ENCODE measurements around the gene HAGH. TPM values are rescaled to one million over a fixed set of nuclear protein-coding genes. Genes with fewer than 3 reads are reported as not detected.

The HAGH gene
- total and polyA plus RNA-seq, 4 donors, result 51.2 to 99.7 (median 80.2) TPM

- 90 to 93% methylated on average over 22 of the region's 22 CpGs for WGBS, 2 donors
- Histone ChIP-seq H3K4me3 (no peak overlapping the region), H3K27ac (ENCODE audit: low read depth in 1 of 2, low read length in 1 of 2) (no peak overlapping the region), H3K9me3 (ENCODE audit: control insufficient read depth in 4 of 4, insufficient read depth in 3 of 4, low read length in 3 of 4) (no peaks in the 10 kb centered on the region), H3K36me3 (ENCODE audit: control insufficient read depth in 4 of 4, insufficient read depth in 4 of 4, low read length in 4 of 4) (peaks cover 6 to 77% (median 21%) of the 10 kb centered on the region in 4 donors), H3K27me3 (ENCODE audit: control insufficient read depth in 3 of 3, insufficient read depth in 3 of 3, low read length in 2 of 3) (no peaks in the 10 kb centered on the region), H3K4me1 (ENCODE audit: control insufficient read depth in 5 of 5, insufficient read depth in 5 of 5, low read length in 5 of 5) (peaks cover 0 to 7% (median 0%) of the 10 kb centered on the region in 5 donors), H3K9ac (ENCODE audit: insufficient read depth in 1 of 2, low read length in 2 of 2) (no peak overlapping the region)
- TF ChIP-seq CTCF (IDR thresholded peaks at IDR 0.05; ENCODE audit: control extremely low read depth, extremely low read depth), result no peak
- DNase-seq (no peak), ATAC-seq (ENCODE audit: insufficient read depth, low FRiP score) (no peak)
Observed at GRCh38 chr16:1765826-1766225, 60.8 kb downstream of the HAGH start.

DNA sequence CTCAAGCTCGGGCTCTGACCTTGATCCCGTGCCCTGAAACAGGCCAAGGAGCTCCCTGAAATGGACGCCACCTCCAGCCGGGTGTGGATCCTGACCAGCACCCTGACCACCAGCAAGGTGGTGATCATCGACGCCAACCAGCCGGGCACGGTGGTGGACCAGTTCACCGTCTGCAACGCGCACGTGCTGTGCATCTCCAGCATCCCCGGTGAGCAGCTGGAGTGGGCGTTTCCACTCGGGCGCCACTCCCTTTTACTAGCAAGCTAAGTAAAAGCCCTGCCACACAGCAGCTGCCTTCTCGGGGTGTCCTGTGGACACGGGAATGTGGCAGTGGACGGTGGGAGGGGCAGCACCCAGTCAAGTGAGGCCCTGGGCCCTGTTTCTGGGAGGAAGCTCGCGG is 61.7 kb downstream of the HAGH start:
- Histone ChIP-seq H3K4me3 (no peak overlapping the region), H3K4me1 (ENCODE audit: control insufficient read depth in 5 of 5, insufficient read depth in 5 of 5, low read length in 5 of 5) (peaks cover 0 to 2% (median 0%) of the 10 kb centered on the region in 5 donors), H3K27me3 (ENCODE audit: control insufficient read depth in 3 of 3, insufficient read depth in 3 of 3, low read length in 2 of 3) (no peaks in the 10 kb centered on the region), H3K9ac (ENCODE audit: insufficient read depth in 1 of 2, low read length in 2 of 2) (no peak overlapping the region), H3K9me3 (ENCODE audit: control insufficient read depth in 4 of 4, insufficient read depth in 3 of 4, low read length in 3 of 4) (no peaks in the 10 kb centered on the region), H3K36me3 (ENCODE audit: control insufficient read depth in 4 of 4, insufficient read depth in 4 of 4, low read length in 4 of 4) (peaks cover 6 to 84% (median 23%) of the 10 kb centered on the region in 4 donors), H3K27ac (ENCODE audit: low read depth in 1 of 2, low read length in 1 of 2) (no peak overlapping the region)
- ATAC-seq (ENCODE audit: insufficient read depth, low FRiP score) (no peak), DNase-seq (no peak)
- no peak for TF ChIP-seq CTCF (IDR thresholded peaks at IDR 0.05; ENCODE audit: control extremely low read depth, extremely low read depth)
- WGBS, 2 donors, result 94 to 96% methylated on average over 20 to 21 of the region's 21 CpGs

DNA sequence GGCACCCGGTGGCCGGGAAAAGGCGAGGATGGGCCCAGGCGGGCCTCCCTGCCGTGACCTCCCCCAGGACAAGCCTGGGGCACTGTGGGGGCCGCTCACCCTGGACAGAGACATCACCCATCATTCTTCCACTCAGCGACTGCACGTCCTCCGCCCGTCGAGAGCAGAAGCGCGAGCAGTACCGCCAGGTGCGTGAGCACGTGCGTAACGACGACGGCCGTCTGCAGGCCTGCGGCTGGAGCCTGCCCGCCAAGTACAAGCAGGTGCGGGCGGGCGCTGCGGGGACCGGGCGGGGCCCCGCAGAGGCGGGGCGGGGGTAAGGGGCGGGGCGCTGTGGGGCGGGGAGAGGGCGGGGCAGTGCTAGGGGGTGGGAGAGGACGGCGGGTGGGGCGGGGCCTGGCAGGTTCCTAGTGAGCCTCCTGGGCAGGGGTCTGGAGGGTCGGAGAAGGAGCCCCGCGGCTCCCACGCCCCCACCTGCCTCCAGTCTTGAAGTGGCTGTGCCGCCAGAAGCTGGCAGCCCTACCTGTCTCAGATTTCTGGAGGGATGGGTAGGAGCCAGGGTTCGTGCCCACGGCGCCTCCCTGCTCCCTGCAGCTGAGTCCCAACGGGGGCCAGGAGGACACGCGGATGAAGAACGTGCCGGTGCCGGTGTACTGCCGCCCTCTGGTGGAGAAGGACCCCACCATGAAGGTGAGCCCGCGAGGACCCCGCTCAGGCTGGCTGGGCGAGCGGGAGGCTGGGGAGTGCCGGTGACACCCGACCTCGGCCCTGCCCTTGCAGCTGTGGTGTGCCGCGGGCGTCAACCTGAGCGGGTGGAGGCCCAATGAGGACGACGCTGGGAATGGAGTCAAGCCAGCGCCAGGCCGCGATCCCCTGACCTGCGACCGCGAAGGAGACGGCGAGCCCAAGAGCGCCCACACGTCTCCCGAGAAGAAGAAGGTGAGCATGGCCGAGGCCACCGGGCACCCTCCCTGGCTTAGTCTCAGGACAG is 62.8 kb downstream of the HAGH start:
- peaks cover 6 to 81% (median 23%) of the 10 kb centered on the region in 4 donors for H3K36me3 ChIP-seq (ENCODE audit: control insufficient read depth in 4 of 4, insufficient read depth in 4 of 4, low read length in 4 of 4)

More for the DNA sequence above, 62.8 kb downstream of the HAGH start:
- Histone ChIP-seq H3K4me3 (no peak overlapping the region), H3K9ac (ENCODE audit: insufficient read depth in 1 of 2, low read length in 2 of 2) (no peak overlapping the region), H3K27ac (ENCODE audit: low read depth in 1 of 2, low read length in 1 of 2) (no peak overlapping the region), H3K4me1 (ENCODE audit: control insufficient read depth in 5 of 5, insufficient read depth in 5 of 5, low read length in 5 of 5) (no peaks in the 10 kb centered on the region), H3K27me3 (ENCODE audit: control insufficient read depth in 3 of 3, insufficient read depth in 3 of 3, low read length in 2 of 3) (no peaks in the 10 kb centered on the region), H3K9me3 (ENCODE audit: control insufficient read depth in 4 of 4, insufficient read depth in 3 of 4, low read length in 3 of 4) (no peaks in the 10 kb centered on the region)
- peak in 2 of 3 donors; percentile 26 to 44 for DNase-seq
- WGBS, 2 donors, result 87 to 88% methylated on average over 73 to 81 of the region's 81 CpGs
- ATAC-seq (ENCODE audit: insufficient read depth, low FRiP score), result no peak
- no peak for TF ChIP-seq CTCF (IDR thresholded peaks at IDR 0.05; ENCODE audit: control extremely low read depth, extremely low read depth)

Data from lung (tissue), 12 donors.